ENCODE data around the gene GABBR1.
A peak's percentile ranks its signal among the peaks of the same experiment; 100 is the strongest.

The GABBR1 gene

DNA sequence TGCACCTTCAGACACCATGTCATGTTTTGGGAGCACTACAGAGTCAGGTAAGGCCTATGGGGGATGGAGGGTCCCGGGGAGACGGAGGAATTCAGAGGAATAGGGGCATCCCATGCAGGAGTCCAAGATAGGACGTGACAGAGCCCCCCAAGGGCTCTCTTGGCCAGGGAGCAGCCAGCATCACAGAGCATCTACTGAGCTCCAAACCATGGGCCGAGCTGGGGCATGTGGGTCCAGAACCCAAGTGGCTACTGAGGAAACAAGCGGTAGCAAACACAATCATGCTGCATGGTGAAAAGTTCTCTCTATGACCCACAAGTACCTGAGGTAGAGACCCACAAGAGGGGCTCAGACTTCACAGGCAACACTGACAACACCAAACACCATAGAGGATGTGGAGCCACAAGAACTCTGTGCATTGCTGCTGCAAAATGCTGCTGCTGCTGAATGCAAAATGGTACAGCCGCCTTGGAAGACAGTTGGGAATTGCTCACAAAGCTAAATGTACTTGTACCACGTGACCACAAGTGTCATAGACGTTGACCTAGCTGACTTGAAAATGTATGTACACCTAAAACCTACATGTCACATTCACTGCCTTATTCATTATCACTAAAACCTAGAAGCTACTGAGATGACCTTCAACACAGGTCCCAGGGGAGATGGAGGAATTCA, 111.8 kb downstream of the GABBR1 start:
- no peak overlapping the region for H3K4me3 ChIP-seq (ENCODE audit: low read length)
- no peak for DNase-seq (ENCODE audit: low read depth)

DNA sequence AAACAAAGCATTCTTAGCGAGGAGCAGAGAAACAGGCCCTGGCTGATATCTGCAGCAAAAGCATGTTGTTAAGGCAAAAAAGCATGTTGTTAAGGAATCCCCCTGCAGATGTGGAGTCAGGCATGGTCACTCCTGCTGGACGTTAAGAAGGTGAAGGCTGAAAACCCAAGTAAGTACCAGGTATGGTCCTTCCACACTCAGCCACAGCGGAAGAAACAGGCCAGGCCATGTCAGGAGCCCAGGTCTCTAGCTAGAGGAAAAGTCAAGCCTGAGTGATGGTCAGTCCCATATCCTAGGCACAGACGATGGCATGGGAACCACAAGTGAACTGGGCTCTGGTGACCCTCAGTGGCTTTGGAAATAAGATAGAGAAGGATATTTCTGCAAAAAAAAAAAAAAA, 112.8 kb downstream of the GABBR1 start:
- DNase-seq (ENCODE audit: low read depth), result no peak
- H3K4me3 ChIP-seq (ENCODE audit: low read length), result no peak overlapping the region
- TF ChIP-seq, protein P1, sequence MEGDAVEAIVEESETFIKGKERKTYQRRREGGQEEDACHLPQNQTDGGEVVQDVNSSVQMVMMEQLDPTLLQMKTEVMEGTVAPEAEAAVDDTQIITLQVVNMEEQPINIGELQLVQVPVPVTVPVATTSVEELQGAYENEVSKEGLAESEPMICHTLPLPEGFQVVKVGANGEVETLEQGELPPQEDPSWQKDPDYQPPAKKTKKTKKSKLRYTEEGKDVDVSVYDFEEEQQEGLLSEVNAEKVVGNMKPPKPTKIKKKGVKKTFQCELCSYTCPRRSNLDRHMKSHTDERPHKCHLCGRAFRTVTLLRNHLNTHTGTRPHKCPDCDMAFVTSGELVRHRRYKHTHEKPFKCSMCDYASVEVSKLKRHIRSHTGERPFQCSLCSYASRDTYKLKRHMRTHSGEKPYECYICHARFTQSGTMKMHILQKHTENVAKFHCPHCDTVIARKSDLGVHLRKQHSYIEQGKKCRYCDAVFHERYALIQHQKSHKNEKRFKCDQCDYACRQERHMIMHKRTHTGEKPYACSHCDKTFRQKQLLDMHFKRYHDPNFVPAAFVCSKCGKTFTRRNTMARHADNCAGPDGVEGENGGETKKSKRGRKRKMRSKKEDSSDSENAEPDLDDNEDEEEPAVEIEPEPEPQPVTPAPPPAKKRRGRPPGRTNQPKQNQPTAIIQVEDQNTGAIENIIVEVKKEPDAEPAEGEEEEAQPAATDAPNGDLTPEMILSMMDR (conservative IDR thresholded peaks at IDR 0.05; ENCODE audit: low read length), result no peak

More for the DNA sequence above, 111.8 kb downstream of the GABBR1 start:
- TF ChIP-seq, protein P1 (conservative IDR thresholded peaks at IDR 0.05; ENCODE audit: low read length), result no peak

DNA sequence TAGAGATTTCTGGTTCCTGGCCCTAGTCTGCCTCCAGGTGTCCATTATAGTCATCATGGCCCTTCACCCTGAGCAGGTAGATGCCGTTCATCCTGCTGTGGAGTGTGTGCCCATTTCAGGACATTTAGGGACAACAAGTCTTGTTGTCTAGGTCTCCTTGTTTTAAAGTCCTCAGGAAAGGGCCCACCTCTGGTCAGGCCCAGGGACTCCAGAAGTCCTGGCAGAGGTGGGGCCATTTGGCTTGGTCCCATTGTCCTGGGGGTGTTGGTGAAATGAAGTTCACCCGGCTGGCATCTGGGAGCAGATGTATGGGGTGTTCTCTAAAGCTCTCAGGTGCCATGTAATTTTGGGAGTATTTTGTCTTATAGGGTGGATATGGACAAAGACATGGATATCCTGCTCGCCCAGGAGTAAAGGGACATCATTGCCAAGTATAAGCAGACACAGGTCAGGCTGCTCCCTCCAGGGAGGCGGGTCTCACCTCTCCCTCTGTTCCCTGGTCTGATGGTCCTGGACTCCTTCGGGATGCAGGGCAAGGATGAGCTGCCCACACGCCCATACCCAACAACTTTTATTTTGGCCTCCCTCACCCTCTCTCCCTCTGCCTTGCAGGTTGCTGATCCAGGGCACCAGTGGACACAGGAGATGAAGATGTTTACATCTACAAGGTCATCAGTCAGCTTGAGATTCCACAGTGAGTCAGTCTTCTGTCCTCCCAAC, 113.5 kb downstream of the GABBR1 start:
- DNase-seq (ENCODE audit: low read depth), result no peak
- no peak overlapping the region for H3K4me3 ChIP-seq (ENCODE audit: low read length)
- TF ChIP-seq, protein P1 (conservative IDR thresholded peaks at IDR 0.05; ENCODE audit: low read length), result no peak

- no peak for DNase-seq (ENCODE audit: low read depth)
- TF ChIP-seq, protein P1 (conservative IDR thresholded peaks at IDR 0.05; ENCODE audit: low read length), result no peak
- no peak overlapping the region for H3K4me3 ChIP-seq (ENCODE audit: low read length)
These were observed 115.1 kb downstream of the GABBR1 start for GRCh38 chr6:29517728-29518440.

GRCh38 chr6:29517245-29517644, 115.7 kb downstream of the GABBR1 start:
- TF ChIP-seq, protein P1 (conservative IDR thresholded peaks at IDR 0.05; ENCODE audit: low read length), result no peak
- no peak for DNase-seq (ENCODE audit: low read depth)
- no peak overlapping the region for H3K4me3 ChIP-seq (ENCODE audit: low read length)

DNA sequence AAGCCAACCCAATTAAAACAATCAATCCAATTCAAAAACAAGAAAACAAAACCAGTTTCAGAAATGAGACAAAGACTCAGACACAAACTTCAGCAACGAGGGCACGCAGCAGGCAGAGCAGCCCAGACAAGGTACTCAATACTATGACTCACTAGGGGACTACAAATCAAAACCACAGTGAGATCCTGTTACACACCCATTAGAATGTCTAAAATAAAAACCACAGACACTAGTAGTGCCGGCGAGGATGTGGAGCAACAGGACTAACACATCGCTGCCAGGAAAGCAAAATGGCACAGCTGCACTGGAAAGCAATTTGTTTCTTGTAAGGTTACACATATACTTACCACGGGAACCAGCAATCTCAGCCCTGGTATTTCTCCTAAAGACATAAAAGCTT, 116.9 kb downstream of the GABBR1 start:
- TF ChIP-seq, protein P1 (conservative IDR thresholded peaks at IDR 0.05; ENCODE audit: low read length), result no peak

More for the DNA sequence above, 116.9 kb downstream of the GABBR1 start:
- H3K4me3 ChIP-seq (ENCODE audit: low read length), result no peak overlapping the region
- peak; percentile 46 for DNase-seq (ENCODE audit: low read depth)

Measured in AG10803 (cell line).